ENCODE results near the gene CCT6A.

The CCT6A gene

GRCh38 chr7:56062382-56062781, 10.8 kb downstream of the CCT6A start:
- TF ChIP-seq ZNF600 (tag by site-specific recombination; IDR thresholded peaks at IDR 0.05) = 0 out of 2 replicates have a peak, but pooled peaks have one; percentile 9
- TF ChIP-seq, protein P1, sequence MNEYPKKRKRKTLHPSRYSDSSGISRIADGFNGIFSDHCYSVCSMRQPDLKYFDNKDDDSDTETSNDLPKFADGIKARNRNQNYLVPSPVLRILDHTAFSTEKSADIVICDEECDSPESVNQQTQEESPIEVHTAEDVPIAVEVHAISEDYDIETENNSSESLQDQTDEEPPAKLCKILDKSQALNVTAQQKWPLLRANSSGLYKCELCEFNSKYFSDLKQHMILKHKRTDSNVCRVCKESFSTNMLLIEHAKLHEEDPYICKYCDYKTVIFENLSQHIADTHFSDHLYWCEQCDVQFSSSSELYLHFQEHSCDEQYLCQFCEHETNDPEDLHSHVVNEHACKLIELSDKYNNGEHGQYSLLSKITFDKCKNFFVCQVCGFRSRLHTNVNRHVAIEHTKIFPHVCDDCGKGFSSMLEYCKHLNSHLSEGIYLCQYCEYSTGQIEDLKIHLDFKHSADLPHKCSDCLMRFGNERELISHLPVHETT (tag by site-specific recombination; IDR thresholded peaks at IDR 0.05) = no peak
- no peak for TF ChIP-seq HIC1 (tag by site-specific recombination; IDR thresholded peaks at IDR 0.05)
- TF ChIP-seq ZEB2 (tag by site-specific recombination; IDR thresholded peaks at IDR 0.05) = peak; percentile 14; the same call in 1 of the 2 replicates
- TF ChIP-seq ZNF19 (tag by site-specific recombination; IDR thresholded peaks at IDR 0.05; ENCODE audit: low read depth) = no peak
- no peak for TF ChIP-seq ZNF248 (tag by site-specific recombination; IDR thresholded peaks at IDR 0.05)
- peak; percentile 33; the same call in 1 of the 2 replicates for TF ChIP-seq ZNF394 (tag by site-specific recombination; IDR thresholded peaks at IDR 0.05; ENCODE audit: borderline replicate concordance)
- no peak for TF ChIP-seq ZNF404 (tag by site-specific recombination; IDR thresholded peaks at IDR 0.05)
- no peak for TF ChIP-seq ZNF266 (tag by site-specific recombination; IDR thresholded peaks at IDR 0.05; ENCODE audit: low read depth)
- 0 out of 2 replicates have a peak, but pooled peaks have one; percentile 23 for TF ChIP-seq PRDM10 (tag by site-specific recombination; IDR thresholded peaks at IDR 0.05)
- TF ChIP-seq KLF10 (tag by site-specific recombination; IDR thresholded peaks at IDR 0.05) = no peak
- no peak for TF ChIP-seq SP2 (tag by site-specific recombination; IDR thresholded peaks at IDR 0.05)
- ChIA-PET CTCF (interaction anchor here (1.1 kb wide), 1 partner anchor 11 kb away, joined by 4 read pairs; no protein-coding TSS in a partner anchor), POLR2A (interaction anchor here (0.6 to 5.2 kb wide), 3 partner anchors 11 to 208 kb away, joined by 4 to 70 read pairs (median 6); partner anchors contain the start of genes CCT6A and PSPH)
- Histone ChIP-seq H3K4me3 (ENCODE audit: low read depth, low read length) (no peak overlapping the region), H3K27ac (ENCODE audit: extremely low read depth, low read depth, low read length) (0 out of 2 replicates have a peak overlapping the region, but pooled peaks have one; percentile 76), H3K4me1 (ENCODE audit: control insufficient read depth, insufficient read depth, low read length) (peaks cover 11% of the 10 kb centered on the region), H3K9me3 (ENCODE audit: control insufficient read depth, insufficient read depth, low read depth, low read length) (no peaks in the 10 kb centered on the region), H3K36me3 (ENCODE audit: control insufficient read depth in 2 of 2, insufficient read depth in 1 of 2, low read length in 2 of 2) (peaks cover 59 to 62% of the 10 kb centered on the region in 2 experiments)

DNA sequence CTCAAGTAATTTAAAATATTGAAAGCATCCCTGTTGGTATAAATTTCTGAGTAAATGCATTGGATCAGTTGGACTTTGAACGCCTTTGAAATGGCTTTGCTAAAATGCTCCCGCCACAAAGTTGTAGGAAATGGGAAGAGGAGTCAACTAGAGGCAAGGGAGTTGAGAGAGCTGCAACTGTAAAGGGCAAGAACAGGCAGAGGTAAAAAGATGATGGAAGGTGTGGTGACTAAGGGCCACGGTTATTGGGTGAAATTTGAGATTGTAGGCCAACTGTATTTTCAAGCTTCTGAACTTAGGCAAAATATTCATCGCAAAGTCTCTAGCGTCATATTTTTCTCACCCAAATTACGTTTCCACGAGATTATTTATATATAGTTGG, 11.9 kb downstream of the CCT6A start:
- H3K36me3 ChIP-seq (ENCODE audit: control insufficient read depth in 2 of 2, insufficient read depth in 1 of 2, low read length in 2 of 2) = peaks cover 51 to 52% of the 10 kb centered on the region in 2 experiments
- H3K9me3 ChIP-seq (ENCODE audit: control insufficient read depth, insufficient read depth, low read depth, low read length) = no peaks in the 10 kb centered on the region
- no peak overlapping the region for H3K4me3 ChIP-seq (ENCODE audit: low read depth, low read length)
- peak overlapping the region; percentile 76 for H3K27ac ChIP-seq (ENCODE audit: extremely low read depth, low read depth, low read length)
- peaks cover 11% of the 10 kb centered on the region for H3K4me1 ChIP-seq (ENCODE audit: control insufficient read depth, insufficient read depth, low read length)
- ChIA-PET CTCF (interaction anchor here (0.6 kb wide), 2 partner anchors 11 to 553 kb away, joined by 3 read pairs; no protein-coding TSS in a partner anchor), POLR2A (interaction anchor here (1.0 to 5.2 kb wide), 5 partner anchors 11 to 36 kb away, joined by 3 to 70 read pairs (median 17); partner anchors contain the start of genes CCT6A and PSPH)
- TF ChIP-seq ZBTB1 (tag by site-specific recombination; IDR thresholded peaks at IDR 0.05) (no peak), ZNF707 (tag by site-specific recombination; IDR thresholded peaks at IDR 0.05) (no peak), ZNF449 (tag by site-specific recombination; IDR thresholded peaks at IDR 0.05) (no peak), ZNF366 (tag by site-specific recombination; conservative IDR thresholded peaks at IDR 0.05) (peak; percentile 21; the same call in 1 of the 2 replicates), GLIS1 (tag by site-specific recombination; IDR thresholded peaks at IDR 0.05) (no peak), OSR2 (tag by site-specific recombination; IDR thresholded peaks at IDR 0.05) (0 out of 2 replicates have a peak, but pooled peaks have one; percentile 24), REPIN1 (tag by site-specific recombination; IDR thresholded peaks at IDR 0.05; ENCODE audit: low read depth) (no peak), ZNF558 (tag by site-specific recombination; IDR thresholded peaks at IDR 0.05) (no peak), ZNF398 (tag by site-specific recombination; IDR thresholded peaks at IDR 0.05) (no peak)
- TF ChIP-seq, protein P2, sequence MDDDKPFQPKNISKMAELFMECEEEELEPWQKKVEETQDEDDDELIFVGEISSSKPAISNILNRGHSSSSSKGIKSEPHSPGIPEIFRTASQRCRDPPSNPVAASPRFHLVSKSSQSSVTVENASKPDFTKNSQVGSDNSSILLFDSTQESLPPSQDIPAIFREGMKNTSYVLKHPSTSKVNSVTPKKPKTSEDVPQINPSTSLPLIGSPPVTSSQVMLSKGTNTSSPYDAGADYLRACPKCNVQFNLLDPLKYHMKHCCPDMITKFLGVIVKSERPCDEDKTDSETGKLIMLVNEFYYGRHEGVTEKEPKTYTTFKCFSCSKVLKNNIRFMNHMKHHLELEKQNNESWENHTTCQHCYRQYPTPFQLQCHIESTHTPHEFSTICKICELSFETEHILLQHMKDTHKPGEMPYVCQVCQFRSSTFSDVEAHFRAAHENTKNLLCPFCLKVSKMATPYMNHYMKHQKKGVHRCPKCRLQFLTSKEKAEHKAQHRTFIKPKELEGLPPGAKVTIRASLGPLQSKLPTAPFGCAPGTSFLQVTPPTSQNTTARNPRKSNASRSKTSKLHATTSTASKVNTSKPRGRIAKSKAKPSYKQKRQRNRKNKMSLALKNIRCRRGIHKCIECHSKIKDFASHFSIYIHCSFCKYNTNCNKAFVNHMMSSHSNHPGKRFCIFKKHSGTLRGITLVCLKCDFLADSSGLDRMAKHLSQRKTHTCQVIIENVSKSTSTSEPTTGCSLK (tag by site-specific recombination; IDR thresholded peaks at IDR 0.05) = no peak
